ENCODE data around the gene FOXJ3. TPM values are rescaled to one million over a fixed set of nuclear protein-coding genes. Genes with fewer than 3 reads are reported as not detected.

The FOXJ3 gene
- total RNA-seq, 1 donor = 38.0 TPM

DNA sequence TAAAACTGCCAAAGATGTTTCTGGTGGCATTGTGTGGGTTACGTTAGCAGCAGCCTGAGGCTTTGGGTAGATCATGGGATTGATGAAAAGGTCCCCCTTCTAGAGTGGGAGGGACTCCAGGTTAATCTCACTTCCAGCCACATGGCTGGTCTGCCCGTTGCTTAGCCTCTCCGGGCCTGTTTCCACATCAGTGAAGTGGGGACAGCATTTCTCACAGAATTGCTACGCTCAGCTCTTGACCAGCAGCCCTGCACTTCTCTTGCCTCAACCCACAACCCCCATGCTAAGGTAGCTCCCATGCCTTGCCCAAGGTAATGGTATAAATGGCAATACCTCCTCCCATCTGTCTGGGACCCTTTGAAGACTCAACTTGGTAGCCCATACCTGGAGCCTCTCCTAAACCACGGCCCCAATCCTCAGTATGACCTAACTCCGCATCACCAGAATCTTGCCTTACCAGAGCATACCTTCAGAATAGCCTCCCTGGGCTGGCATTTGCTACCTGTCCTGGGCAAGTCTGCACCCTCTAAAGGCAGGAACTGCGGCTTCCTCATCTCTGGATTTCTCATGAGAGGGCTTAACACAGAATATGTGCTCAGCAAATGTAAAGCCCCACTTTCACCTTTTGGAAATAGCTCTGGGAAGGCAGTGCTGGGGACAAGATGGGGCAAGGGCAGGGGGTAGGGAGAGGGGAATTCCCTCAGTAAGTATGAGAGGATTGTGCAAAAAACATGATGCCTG, 159.6 kb downstream of the FOXJ3 start:
- TF ChIP-seq, protein P1, sequence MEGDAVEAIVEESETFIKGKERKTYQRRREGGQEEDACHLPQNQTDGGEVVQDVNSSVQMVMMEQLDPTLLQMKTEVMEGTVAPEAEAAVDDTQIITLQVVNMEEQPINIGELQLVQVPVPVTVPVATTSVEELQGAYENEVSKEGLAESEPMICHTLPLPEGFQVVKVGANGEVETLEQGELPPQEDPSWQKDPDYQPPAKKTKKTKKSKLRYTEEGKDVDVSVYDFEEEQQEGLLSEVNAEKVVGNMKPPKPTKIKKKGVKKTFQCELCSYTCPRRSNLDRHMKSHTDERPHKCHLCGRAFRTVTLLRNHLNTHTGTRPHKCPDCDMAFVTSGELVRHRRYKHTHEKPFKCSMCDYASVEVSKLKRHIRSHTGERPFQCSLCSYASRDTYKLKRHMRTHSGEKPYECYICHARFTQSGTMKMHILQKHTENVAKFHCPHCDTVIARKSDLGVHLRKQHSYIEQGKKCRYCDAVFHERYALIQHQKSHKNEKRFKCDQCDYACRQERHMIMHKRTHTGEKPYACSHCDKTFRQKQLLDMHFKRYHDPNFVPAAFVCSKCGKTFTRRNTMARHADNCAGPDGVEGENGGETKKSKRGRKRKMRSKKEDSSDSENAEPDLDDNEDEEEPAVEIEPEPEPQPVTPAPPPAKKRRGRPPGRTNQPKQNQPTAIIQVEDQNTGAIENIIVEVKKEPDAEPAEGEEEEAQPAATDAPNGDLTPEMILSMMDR (IDR thresholded peaks at IDR 0.05; ENCODE audit: insufficient read depth, low read length) = no peak

GRCh38 chr1:42173961-42174735, 160.9 kb downstream of the FOXJ3 start:
- TF ChIP-seq, protein P1 (IDR thresholded peaks at IDR 0.05; ENCODE audit: insufficient read depth, low read length) = no peak
- DNase-seq (ENCODE audit: low read depth) = peak; percentile 38
- no peak overlapping the region for H3K4me3 ChIP-seq (ENCODE audit: low read depth, low read length)

More for the DNA sequence above, 159.6 kb downstream of the FOXJ3 start:
- DNase-seq (ENCODE audit: low read depth) = no peak
- no peak overlapping the region for H3K4me3 ChIP-seq (ENCODE audit: low read depth, low read length)

- no peak overlapping the region for H3K4me3 ChIP-seq (ENCODE audit: low read depth, low read length)
- TF ChIP-seq, protein P1 (IDR thresholded peaks at IDR 0.05; ENCODE audit: insufficient read depth, low read length) = peak; percentile 96
- peak; percentile 54 for DNase-seq (ENCODE audit: low read depth)
Measured at GRCh38 chr1:42173155-42173933, 161.7 kb downstream of the FOXJ3 start.

DNA sequence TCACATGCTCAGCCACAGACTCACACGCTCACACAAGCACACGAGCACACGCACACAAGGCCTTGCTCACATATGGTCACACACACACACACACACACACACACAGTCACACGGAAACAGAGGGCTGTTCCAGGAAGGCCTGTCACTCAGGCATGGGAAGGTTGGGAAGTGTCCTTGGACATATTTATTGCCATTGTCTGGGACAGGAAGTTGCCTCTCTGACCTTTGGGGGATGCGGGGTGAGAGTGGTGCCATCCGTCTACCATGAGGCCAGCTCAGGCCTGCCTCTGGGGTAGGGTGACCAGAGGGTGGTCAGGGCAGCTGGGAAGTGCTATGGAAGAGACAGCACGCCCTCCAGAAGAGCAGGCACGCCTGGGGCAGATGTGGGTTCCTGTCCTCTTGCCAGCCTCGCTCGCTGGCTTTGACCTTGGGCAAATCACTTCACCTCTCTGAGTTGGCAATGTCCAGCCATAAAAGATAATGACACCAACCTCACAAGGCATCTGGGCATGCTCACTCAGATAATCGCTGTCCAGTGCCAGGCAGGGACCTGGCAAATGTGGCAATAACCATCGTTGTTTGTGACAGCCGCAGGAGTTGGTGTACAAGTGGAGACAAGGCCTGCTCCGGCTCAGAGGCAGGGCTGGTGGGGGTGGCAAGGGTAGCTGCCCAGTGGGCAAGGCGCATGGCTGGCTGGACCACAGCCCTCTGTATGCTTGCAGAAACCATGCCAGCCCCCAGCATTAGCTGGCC, 162.5 kb downstream of the FOXJ3 start:
- H3K4me3 ChIP-seq (ENCODE audit: low read depth, low read length) = no peak overlapping the region
- TF ChIP-seq, protein P1 (IDR thresholded peaks at IDR 0.05; ENCODE audit: insufficient read depth, low read length) = no peak
- no peak for DNase-seq (ENCODE audit: low read depth)

DNA sequence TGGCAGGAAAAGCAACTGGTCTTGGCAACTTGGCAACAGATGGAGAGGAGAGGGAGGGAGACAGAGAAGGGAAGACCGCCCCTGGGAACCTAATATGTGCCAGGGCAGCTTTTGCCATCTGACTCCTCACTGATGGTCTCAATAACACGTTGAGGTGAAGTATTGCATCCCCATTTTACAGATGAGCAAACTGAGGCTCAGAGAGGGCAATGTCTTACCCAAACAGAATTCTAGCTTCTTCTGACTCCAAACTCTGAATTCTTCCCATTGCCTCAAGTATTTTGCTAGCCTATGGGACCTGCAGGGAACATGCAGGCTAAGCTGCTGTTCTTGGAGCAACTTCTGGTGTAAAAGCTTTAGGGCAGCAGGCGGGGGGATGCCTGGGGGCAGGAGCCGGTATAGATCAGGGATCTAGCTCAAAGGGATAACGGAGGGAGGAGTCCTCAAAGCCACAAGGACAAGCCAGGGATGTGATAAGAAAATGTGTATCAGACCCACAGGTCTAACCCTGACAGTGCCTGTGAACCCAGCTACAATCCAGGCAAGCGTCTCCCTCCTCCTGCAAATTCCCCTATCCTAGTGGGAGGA, 163.3 kb downstream of the FOXJ3 start:
- no peak overlapping the region for H3K4me3 ChIP-seq (ENCODE audit: low read depth, low read length)
- no peak for DNase-seq (ENCODE audit: low read depth)
- TF ChIP-seq, protein P1 (IDR thresholded peaks at IDR 0.05; ENCODE audit: insufficient read depth, low read length) = no peak

Data from fibroblast of the aortic adventitia (primary cell).